HG03039 (cell line): ENCODE data around the gene ZNF710.
"Not testable (repeated sequence)": the region's sequence is repeated elsewhere in the genome, so short reads cannot be mapped to it uniquely, and the experiment has no call there.

Experiments
- ATAC-seq: cut with Tn5 transposase; IDR thresholded peaks from one replicate; pipeline ENCODE4 v1.9.1; 2021; ENCODE audit warnings: mild to moderate bottlenecking, moderate library complexity; ENCODE audit not compliant: unreplicated experiment

Gene ZNF710

DNA sequence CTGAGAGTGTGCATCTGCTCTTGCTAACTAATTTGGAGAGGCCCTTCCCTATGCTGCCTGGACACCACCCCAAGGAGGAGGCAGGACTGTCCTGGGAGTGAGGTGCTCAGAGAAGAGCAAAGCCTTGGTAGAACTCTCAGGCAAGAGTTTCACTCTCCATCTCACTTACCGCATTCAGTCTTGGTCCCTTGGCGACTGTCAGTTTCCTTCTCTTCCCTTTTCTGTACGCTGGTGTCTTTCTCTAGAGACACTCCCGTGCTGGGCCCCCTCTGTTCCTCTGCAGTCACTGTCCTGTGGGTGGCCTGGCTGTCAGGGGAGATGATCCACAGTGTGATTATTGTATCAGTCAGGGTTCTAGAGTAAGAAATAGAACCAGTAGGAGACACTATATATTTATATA, 57.2 kb downstream of the ZNF710 start:
- no peak for ATAC-seq

DNA sequence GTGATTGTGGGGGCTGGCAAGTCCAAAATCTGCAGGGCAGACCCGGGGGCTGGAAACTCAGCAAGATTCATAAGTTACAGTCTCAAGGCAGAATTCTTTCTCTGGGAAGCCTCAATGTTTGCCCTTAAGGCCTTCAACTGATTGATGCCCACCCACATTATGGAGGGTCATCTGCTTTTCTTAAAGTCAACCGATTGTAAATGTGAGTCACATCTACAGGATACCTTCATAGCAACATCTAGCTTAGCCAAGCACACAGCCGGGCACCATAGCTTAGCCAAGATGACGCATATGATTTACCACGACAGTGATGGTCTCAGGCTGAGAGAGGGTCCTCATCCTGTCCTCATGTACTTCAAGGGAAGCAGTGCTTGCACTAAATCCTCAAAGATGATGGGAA, 57.7 kb downstream of the ZNF710 start:
- no peak for ATAC-seq

DNA sequence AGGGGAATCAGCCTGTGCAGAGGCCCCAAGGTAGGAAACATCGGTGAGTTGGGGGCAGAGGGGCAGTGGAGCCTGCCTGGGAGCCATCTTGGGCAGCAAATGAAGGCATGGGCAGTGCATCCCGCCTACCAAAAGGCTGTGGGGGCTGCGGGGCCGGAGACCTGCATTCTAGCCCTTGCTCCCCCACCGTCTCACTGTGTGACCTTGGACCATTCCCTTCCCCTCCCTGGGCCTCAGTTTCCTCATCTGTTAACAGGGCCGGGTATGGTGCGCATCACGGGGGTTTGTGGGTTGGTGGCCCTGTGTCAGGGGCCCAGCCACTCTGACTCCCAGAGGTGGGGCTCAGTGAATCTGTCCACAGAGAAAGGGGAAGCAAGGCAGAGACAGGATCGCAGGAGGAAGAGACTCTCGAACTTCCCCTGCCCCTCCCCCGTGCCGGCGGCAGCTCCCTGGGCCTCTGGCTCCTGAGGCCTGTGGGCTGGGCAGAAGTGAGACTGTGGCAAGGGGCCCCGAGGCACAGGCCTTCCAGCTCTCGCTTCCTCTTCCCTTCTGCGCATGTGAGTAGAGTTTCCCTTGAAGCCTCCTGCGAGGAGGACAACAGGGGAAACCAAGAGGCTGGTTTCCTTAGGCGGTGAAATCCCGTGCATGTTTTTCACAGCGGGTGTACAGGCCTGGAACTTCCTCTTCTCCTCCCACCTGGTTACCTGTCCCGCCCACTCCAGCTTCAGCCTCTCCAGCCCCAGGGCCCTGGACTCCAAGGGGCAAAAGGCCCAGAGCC, 58.3 kb downstream of the ZNF710 start:
- peak; percentile 68 for ATAC-seq

- ATAC-seq: no peak
Observed at GRCh38 chr15:90060797-90061196, 59.7 kb downstream of the ZNF710 start.

DNA sequence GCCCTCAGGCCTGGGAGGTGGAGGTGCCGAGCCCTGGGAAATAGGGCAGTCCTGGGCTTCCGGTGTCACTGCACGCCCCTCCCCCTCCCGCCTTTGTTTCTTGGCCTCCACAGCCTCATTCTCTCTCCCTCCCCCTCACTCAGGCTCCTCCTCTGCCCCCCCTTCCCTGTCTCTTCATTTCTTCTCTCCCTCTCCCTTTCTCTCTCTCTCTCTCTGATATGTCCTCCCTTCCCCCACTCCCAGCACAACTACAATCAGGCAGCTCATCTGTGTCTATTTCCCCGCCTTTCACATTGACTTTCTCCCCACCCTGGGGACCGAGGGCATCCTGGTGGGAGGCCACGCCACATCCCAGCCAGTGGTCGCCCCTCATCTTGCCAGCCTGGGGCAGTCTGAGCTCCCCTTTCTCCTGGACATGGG, 60.9 kb downstream of the ZNF710 start:
- ATAC-seq: no peak

DNA sequence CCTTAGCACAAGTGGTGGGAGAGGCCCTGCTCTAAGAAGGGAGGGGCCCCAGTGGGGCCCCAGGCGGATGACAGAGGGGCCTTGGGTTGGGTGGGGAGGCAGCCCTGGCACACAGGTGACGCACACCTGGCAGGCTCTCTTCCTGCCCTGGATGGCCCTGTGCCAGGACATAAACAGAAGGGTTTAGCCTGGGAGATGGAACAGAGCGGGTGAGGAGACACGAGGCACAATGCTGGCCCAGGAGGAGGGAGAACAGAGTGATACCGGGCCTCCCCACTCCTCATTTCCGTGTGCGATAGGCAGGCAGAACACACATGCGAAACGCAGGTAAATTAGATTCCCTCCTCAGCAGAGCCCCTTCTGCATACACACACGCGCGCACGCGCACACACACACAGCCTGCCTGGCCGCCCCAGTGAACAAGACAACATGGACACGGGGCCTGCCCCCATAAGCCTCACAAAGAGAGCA, 61.4 kb downstream of the ZNF710 start:
- no peak for ATAC-seq

DNA sequence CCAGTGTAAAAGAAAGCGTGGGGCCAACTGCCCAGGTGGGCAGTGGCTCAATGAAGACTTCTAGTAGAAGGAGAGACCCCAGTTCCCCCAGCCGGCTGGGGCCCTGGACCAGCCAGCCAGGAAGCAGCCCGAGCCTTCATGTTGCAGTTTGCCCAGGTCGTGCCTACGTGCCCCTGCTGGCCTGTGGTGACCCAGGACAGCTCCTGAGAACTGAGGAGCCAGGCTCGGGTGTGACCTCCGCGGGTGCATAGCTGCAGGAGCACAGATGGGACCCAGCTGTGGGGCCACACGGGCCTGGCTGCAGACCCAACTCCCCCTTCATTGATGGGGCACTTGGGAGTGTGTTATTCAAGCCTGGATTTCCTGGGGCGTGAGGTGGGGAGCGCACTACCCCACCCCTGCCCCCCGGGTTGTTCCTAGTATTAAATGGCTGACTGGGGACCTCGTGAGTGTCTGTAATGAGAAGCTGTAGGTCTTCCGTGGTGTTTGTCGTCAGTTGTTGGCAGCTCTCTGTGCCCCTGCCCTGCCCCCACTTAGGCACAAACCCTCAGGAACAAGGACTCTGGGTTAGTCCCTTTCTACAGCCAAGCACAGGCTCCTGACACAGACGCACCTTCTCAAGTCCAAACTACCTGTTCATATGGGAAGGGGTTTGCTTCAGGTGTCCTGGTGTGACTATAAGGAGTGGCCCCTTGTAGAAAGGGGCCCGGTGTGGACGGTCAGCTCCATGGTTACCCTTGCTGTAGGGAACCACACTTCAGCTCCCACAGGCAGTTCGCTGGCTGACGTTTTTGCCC, 62.0 kb downstream of the ZNF710 start:
- ATAC-seq: no peak

DNA sequence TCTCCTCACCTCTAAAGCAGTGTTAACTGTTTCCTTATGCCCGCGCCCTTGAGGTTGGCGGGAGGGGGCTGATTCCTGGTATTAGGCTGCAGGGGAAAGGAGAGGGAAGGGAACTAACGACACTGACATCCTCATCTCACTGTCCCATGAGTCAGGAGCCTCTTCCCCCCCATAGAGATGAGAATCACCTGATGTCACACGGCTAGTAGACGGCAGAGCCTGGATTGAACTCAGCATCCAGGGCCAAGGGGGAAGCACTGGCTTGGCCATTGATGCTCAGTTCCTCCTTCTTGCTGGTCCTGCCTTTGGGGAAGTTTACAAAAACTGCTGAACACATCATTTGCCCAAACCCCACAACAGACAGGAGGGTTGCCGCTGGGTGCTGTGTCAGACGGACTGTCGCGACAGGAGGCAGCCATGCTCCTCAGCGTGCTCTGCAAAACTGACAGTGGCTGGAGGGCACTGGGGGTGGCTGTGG, 62.7 kb downstream of the ZNF710 start:
- ATAC-seq: no peak

DNA sequence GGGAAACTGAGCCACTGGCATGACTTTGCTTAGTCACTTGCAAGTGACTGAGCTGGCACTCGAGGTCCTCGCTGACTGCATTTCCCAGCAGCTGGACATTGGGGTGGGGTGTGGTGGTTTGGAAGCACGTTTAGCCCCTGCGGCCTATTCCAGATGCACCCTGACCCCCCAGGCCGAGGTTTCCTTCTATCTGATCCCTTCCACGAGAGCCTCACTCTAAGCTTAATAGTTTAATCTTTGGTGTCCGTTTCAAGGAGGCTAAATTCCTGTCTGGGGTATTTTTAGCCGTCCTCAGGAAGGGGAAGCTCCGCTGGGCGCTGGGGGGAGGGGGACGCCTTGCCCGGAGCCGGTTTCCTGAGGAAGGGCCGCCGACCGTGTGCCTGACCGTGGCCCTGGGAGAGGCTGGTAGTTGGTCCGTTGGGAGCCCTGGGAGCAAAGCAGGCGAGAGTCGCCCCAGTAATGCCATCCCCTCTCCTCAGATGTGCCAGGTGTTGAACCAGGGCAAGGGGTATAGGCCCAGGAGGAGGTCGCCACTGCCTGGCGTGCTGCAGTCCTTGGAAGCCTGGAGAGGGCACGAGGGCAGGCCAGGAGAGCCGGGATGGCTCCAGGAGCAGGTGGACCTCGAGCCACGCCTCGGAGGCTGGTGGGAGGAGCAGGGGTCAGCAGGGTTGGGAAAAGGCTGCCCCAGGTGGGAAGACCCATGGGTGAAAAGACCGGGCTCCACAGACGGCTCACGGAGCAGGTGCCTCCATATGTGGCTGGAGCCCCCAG, 64.0 kb downstream of the ZNF710 start:
- ATAC-seq: no peak

GRCh38 chr15:90065682-90066049, 64.5 kb downstream of the ZNF710 start:
- ATAC-seq: no peak

- no peak for ATAC-seq
Observed at GRCh38 chr15:90067181-90067952, 66.2 kb downstream of the ZNF710 start.

- no peak for ATAC-seq
Observed at GRCh38 chr15:90067953-90068606, 67.0 kb downstream of the ZNF710 start.

- not testable (repeated sequence) for ATAC-seq
Observed at GRCh38 chr15:90070623-90071022, 69.5 kb downstream of the ZNF710 start.

GRCh38 chr15:90071220-90071807, 70.2 kb downstream of the ZNF710 start:
- no peak for ATAC-seq

DNA sequence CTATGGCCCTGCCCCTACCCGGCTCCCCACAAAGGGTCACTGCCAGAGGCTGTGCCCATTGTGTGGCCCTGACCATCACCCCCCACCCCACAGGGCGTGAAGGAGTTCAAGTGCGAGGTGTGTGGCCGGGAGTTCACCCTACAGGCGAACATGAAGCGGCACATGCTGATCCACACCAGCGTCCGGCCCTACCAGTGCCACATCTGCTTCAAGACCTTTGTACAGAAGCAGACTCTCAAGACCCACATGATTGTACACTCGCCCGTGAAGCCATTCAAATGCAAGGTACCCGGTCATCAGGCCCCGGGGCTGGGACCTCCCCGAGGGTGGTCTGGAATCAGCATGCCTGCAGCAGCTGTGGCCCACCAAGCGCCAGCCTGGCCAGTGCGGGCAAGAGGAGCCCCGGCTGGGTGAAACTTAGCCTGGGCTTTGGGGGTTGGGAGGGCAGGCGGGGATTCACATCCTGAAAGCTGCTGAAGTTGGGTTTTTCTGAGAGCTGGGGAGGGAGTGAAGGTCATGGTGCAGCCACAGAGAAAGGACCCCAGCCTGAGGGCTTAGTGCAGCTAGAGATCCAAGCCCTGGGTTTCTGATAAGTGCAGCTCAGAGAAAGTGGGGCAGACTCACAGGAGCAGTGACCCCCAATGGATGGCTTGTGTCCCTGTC, 72.0 kb downstream of the ZNF710 start:
- ATAC-seq: no peak

DNA sequence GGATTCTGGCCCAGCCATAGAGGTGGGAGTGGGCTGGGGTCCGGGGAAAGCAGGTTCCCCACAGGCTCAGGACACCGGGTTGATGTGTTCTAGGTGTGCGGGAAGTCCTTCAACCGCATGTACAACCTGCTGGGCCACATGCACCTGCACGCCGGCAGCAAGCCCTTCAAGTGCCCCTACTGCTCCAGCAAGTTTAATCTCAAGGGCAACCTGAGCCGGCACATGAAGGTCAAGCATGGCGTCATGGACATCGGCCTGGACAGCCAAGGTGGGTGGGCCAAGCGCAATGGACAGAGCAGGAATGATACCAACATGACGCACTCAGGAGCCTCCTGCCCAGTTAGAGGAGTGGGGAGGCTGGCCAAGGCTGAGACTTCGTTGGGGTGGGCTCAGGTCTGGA, 72.9 kb downstream of the ZNF710 start:
- ATAC-seq: no peak

DNA sequence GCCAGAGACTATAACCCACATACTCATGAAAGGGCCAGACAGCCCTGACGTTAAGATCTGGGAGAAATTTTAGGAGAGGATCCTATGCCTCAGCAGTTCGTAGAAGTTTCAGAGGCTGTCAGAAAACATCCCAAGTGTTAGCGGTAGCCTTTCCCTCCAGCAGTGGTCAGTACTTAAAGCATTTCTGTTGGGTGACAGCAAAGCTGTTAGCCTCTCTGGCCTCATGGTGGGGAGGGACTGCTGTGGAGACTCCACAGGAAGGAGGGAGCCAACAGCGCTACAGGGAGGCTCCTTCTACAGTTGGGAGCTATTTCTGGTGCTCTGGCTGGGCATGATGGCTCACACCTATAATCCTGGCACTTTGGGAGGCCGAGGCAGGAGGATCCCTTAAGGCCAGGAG, 73.8 kb downstream of the ZNF710 start:
- no peak for ATAC-seq

DNA sequence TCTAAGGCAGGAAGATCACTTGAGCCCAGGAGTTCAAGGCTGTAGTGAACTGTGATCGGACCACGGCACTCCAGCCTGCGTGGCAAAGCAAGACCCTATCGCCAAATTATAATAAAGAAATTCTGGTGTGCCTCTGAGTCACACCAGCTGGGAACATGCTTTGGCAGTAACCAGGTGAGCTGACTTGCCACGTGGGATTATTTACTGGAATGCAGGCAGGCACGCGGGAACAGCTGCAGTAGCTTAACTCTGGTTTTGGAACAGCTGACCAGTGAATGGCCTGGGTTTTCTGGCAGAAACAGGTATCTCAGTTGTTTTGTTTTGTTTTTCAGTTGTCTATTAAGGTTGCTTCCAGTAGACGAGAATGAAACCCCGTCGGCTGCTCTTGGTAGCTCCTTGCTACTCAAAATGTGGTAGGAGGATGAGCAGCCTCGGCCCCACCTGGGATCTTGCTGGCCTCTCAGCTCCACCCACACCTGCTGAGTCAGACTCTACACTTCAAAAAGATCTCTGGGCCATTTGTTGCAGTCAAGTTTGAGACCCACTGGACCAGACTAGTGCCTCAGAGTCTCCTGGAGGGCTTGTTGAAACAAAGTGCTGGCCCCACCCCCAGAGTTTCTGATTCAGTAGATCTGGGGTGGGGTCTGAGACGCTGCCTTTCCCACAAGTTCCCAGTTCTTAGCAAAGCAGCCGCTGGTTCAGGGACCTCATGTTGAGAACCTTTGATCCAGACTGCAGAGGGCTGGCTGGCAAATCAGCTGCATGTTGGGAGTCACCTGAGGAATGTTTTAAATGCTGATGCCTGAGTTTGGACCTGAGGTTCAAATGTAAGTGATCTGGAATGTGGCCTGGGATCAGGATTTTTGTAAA, 74.5 kb downstream of the ZNF710 start:
- ATAC-seq: no peak
